HEK293 (cell line): ENCODE results near the gene RPRD2.

Experiments used
- KLF7 ChIP-seq: fragments of 450-650 bp; formaldehyde crosslinking; IDR thresholded peaks from 2 replicates; pipeline ENCODE4 v1.5.1; 2016; ENCODE audit warnings: missing biosample characterization, missing genetic modification characterization, borderline replicate concordance
- MEIS1 ChIP-seq: sonication (generic); formaldehyde crosslinking; IDR thresholded peaks from 2 replicates; pipeline ENCODE4 v1.8.1; 2022; ENCODE audit warnings: missing genetic modification reagents, mild to moderate bottlenecking, borderline replicate concordance
- OVOL3 ChIP-seq: fragments of 450-650 bp; formaldehyde crosslinking; IDR thresholded peaks from 2 replicates; pipeline ENCODE4 v1.5.1; 2016; ENCODE audit warnings: missing biosample characterization, missing genetic modification characterization
- SALL2 ChIP-seq: fragments of 450-650 bp; formaldehyde crosslinking; IDR thresholded peaks from 2 replicates; pipeline ENCODE4 v1.5.0; 2017; ENCODE audit warnings: missing biosample characterization, mild to moderate bottlenecking, missing genetic modification characterization, borderline replicate concordance
- TCF7L2 ChIP-seq: IDR thresholded peaks from 2 replicates; pipeline ENCODE4 v1.6.1; 2011; ENCODE audit warnings: low read depth, mild to moderate bottlenecking, inconsistent platforms, low read length, moderate library complexity, borderline replicate concordance
- WT1 ChIP-seq: fragments of 450-650 bp; formaldehyde crosslinking; IDR thresholded peaks from 2 replicates; pipeline ENCODE4 v1.5.1; 2016; ENCODE audit warnings: missing biosample characterization, missing genetic modification characterization
- ZBTB7A ChIP-seq: fragments of 450-650 bp; formaldehyde crosslinking; IDR thresholded peaks from 2 replicates; pipeline ENCODE4 v1.5.1; 2016; ENCODE audit warnings: low read depth, missing biosample characterization, missing genetic modification characterization
- ZEB2 ChIP-seq: fragments of 450-650 bp; formaldehyde crosslinking; IDR thresholded peaks from 2 replicates; pipeline ENCODE4 v1.5.1; 2016; ENCODE audit warnings: missing biosample characterization, missing genetic modification characterization
- ZFP41 ChIP-seq: fragments of 450-650 bp; formaldehyde crosslinking; IDR thresholded peaks from 2 replicates; pipeline ENCODE4 v1.5.1; 2016; ENCODE audit warnings: missing biosample characterization, missing genetic modification characterization, borderline replicate concordance
- ZNF132 ChIP-seq: fragments of 450-650 bp; formaldehyde crosslinking; IDR thresholded peaks from 2 replicates; pipeline ENCODE4 v1.5.1; 2017; ENCODE audit warnings: missing biosample characterization, missing genetic modification characterization, borderline replicate concordance
- ZNF138 ChIP-seq: fragments of 450-650 bp; formaldehyde crosslinking; IDR thresholded peaks from 2 replicates; pipeline ENCODE4 v1.5.1; 2016; ENCODE audit warnings: missing biosample characterization, missing genetic modification characterization, borderline replicate concordance
- ZNF155 ChIP-seq: fragments of 450-650 bp; formaldehyde crosslinking; IDR thresholded peaks from 2 replicates; pipeline ENCODE4 v1.5.1; 2016; ENCODE audit warnings: missing biosample characterization, missing genetic modification characterization
- ZNF202 ChIP-seq: fragments of 450-650 bp; formaldehyde crosslinking; IDR thresholded peaks from 2 replicates; pipeline ENCODE4 v1.5.1; 2016; ENCODE audit warnings: missing biosample characterization, missing genetic modification characterization, borderline replicate concordance
- ZNF211 ChIP-seq: fragments of 450-650 bp; formaldehyde crosslinking; IDR thresholded peaks from 2 replicates; pipeline ENCODE4 v1.5.1; 2016; ENCODE audit warnings: low read depth, missing biosample characterization, missing genetic modification characterization
- ZNF24 ChIP-seq: fragments of 450-650 bp; formaldehyde crosslinking; IDR thresholded peaks from 2 replicates; pipeline ENCODE4 v1.5.1; 2016; ENCODE audit warnings: missing biosample characterization, missing genetic modification characterization
- ZNF391 ChIP-seq: fragments of 450-650 bp; formaldehyde crosslinking; IDR thresholded peaks from 2 replicates; pipeline ENCODE4 v1.5.1; 2016; ENCODE audit warnings: low read depth, missing biosample characterization, missing genetic modification characterization, borderline replicate concordance
- ZNF473 ChIP-seq: fragments of 450-650 bp; formaldehyde crosslinking; IDR thresholded peaks from 2 replicates; pipeline ENCODE4 v1.5.1; 2017; ENCODE audit warnings: missing biosample characterization, missing genetic modification characterization
- ZNF501 ChIP-seq: fragments of 450-650 bp; formaldehyde crosslinking; IDR thresholded peaks from 2 replicates; pipeline ENCODE4 v1.5.1; 2016; ENCODE audit warnings: missing biosample characterization, missing genetic modification characterization
- ZNF544 ChIP-seq: fragments of 450-650 bp; formaldehyde crosslinking; IDR thresholded peaks from 2 replicates; pipeline ENCODE4 v1.5.0; 2017; ENCODE audit warnings: missing biosample characterization, missing genetic modification characterization
- ZNF624 ChIP-seq: fragments of 450-650 bp; formaldehyde crosslinking; IDR thresholded peaks from 2 replicates; pipeline ENCODE4 v1.5.1; 2017; ENCODE audit warnings: missing biosample characterization, missing genetic modification characterization
- ZNF670 ChIP-seq: fragments of 450-650 bp; formaldehyde crosslinking; IDR thresholded peaks from 2 replicates; pipeline ENCODE4 v1.5.1; 2016; ENCODE audit warnings: missing biosample characterization, missing genetic modification characterization, low read depth
- ZNF76 ChIP-seq: fragments of 450-650 bp; formaldehyde crosslinking; IDR thresholded peaks from 2 replicates; pipeline ENCODE4; 2016; ENCODE audit warnings: low read depth, missing biosample characterization, missing genetic modification characterization, borderline replicate concordance
- ZSCAN23 ChIP-seq: fragments of 450-650 bp; formaldehyde crosslinking; IDR thresholded peaks from 2 replicates; pipeline ENCODE4 v1.5.1; 2016; ENCODE audit warnings: missing biosample characterization, missing genetic modification characterization
- TF ChIP-seq, protein P1 (sequence below): fragments of 450-650 bp; formaldehyde crosslinking; IDR thresholded peaks from 2 replicates; pipeline ENCODE4 v1.5.1; 2016; ENCODE audit warnings: missing biosample characterization, missing genetic modification characterization
- TF ChIP-seq, protein P2 (sequence below): fragments of 450-650 bp; formaldehyde crosslinking; IDR thresholded peaks from 2 replicates; pipeline ENCODE4 v1.5.1; 2016; ENCODE audit warnings: missing biosample characterization, missing genetic modification characterization, borderline replicate concordance
- TF ChIP-seq, protein P3 (sequence below): sonication (generic); formaldehyde crosslinking; IDR thresholded peaks from 2 replicates; pipeline ENCODE4 v1.8.1; 2022; ENCODE audit warnings: mild to moderate bottlenecking, moderate library complexity, missing genetic modification reagents
- TF ChIP-seq, protein P4 (sequence below): fragments of 450-650 bp; formaldehyde crosslinking; IDR thresholded peaks from 2 replicates; pipeline ENCODE4 v1.5.1; 2016; ENCODE audit warnings: missing biosample characterization, missing genetic modification characterization

RPRD2 gene

DNA sequence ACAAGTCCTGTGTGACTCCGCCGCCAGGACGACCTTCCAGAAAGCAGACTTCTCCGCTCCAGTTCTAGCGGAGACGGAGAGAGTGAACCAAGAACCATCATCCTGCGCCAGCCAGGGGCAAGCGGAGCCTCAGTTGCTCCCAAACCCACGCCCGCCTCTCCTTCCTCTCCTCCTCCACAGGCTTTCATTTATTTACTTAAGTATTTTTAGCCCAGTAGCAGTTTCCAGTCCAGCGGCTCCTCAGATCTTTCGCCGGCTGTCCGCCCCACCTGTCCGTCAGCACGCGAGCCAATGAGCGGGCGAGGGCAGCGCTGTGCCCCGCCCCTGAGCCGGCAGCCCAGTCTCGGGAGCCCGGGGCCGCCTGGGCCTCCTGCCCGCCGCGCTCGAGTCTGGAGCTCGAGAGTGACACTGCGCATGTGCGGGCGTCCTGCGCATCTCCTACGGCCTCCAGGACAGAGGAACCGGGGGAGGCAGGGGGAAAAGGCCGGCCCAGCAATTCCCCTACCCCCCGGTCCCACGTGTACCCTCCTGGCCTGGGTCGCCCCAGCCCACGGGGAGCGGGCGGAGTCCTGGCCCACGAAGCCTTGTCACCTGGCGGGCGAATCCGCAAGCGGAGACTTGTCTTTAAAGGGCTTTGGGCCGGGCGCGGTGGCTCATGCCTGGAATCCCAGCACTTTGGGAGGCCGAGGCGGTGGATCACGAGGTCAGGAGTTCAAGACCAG, 151.5 kb downstream of the RPRD2 start, which contains the start of gene FALEC (continued):
- no peak for TF ChIP-seq KLF7 (tag by site-specific recombination)
- TF ChIP-seq OVOL3: peak; percentile 52; the same call in 1 of the 2 replicates
- no peak for TF ChIP-seq ZNF211
- TF ChIP-seq ZNF501 (tag by site-specific recombination): peak; percentile 93
- TF ChIP-seq ZNF76 (tag by site-specific recombination): peak; percentile 66
- TF ChIP-seq ZBTB7A (tag by site-specific recombination): no peak
- TF ChIP-seq ZNF132 (tag by site-specific recombination): no peak
- TF ChIP-seq ZNF624 (tag by site-specific recombination): no peak
- no peak for TF ChIP-seq ZNF155 (tag by site-specific recombination)
- peak; percentile 72 for TF ChIP-seq ZEB2 (tag by site-specific recombination)
- no peak for TF ChIP-seq ZNF473 (tag by site-specific recombination)
- TF ChIP-seq ZNF670 (tag by site-specific recombination): no peak
- TF ChIP-seq ZNF544 (tag by site-specific recombination): no peak
- no peak for TF ChIP-seq SALL2 (tag by site-specific recombination)
- TF ChIP-seq, protein P1, sequence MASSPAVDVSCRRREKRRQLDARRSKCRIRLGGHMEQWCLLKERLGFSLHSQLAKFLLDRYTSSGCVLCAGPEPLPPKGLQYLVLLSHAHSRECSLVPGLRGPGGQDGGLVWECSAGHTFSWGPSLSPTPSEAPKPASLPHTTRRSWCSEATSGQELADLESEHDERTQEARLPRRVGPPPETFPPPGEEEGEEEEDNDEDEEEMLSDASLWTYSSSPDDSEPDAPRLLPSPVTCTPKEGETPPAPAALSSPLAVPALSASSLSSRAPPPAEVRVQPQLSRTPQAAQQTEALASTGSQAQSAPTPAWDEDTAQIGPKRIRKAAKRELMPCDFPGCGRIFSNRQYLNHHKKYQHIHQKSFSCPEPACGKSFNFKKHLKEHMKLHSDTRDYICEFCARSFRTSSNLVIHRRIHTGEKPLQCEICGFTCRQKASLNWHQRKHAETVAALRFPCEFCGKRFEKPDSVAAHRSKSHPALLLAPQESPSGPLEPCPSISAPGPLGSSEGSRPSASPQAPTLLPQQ (tag by site-specific recombination): peak; percentile 33; the same call in 1 of the 2 replicates
- TF ChIP-seq ZNF138 (tag by site-specific recombination): no peak
- TF ChIP-seq, protein P2, sequence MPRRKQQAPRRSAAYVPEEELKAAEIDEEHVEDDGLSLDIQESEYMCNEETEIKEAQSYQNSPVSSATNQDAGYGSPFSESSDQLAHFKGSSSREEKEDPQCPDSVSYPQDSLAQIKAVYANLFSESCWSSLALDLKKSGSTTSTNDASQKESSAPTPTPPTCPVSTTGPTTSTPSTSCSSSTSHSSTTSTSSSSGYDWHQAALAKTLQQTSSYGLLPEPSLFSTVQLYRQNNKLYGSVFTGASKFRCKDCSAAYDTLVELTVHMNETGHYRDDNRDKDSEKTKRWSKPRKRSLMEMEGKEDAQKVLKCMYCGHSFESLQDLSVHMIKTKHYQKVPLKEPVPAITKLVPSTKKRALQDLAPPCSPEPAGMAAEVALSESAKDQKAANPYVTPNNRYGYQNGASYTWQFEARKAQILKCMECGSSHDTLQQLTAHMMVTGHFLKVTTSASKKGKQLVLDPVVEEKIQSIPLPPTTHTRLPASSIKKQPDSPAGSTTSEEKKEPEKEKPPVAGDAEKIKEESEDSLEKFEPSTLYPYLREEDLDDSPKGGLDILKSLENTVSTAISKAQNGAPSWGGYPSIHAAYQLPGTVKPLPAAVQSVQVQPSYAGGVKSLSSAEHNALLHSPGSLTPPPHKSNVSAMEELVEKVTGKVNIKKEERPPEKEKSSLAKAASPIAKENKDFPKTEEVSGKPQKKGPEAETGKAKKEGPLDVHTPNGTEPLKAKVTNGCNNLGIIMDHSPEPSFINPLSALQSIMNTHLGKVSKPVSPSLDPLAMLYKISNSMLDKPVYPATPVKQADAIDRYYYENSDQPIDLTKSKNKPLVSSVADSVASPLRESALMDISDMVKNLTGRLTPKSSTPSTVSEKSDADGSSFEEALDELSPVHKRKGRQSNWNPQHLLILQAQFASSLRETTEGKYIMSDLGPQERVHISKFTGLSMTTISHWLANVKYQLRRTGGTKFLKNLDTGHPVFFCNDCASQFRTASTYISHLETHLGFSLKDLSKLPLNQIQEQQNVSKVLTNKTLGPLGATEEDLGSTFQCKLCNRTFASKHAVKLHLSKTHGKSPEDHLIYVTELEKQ (tag by site-specific recombination): no peak
- no peak for TF ChIP-seq MEIS1 (CRISPR knock-in tag)
- TF ChIP-seq, protein P3, sequence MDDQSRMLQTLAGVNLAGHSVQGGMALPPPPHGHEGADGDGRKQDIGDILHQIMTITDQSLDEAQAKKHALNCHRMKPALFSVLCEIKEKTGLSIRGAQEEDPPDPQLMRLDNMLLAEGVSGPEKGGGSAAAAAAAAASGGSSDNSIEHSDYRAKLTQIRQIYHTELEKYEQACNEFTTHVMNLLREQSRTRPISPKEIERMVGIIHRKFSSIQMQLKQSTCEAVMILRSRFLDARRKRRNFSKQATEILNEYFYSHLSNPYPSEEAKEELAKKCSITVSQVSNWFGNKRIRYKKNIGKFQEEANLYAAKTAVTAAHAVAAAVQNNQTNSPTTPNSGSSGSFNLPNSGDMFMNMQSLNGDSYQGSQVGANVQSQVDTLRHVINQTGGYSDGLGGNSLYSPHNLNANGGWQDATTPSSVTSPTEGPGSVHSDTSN (CRISPR knock-in tag): peak; percentile 73; the same call in 1 of the 2 replicates
- peak; percentile 44; the same call in 1 of the 2 replicates for TF ChIP-seq WT1 (tag by site-specific recombination)
- TF ChIP-seq ZFP41 (tag by site-specific recombination): no peak
- TF ChIP-seq ZNF202 (tag by site-specific recombination): no peak
- peak; percentile 86; the same call in 1 of the 2 replicates for TF ChIP-seq ZSCAN23 (tag by site-specific recombination)
- TF ChIP-seq, protein P4, sequence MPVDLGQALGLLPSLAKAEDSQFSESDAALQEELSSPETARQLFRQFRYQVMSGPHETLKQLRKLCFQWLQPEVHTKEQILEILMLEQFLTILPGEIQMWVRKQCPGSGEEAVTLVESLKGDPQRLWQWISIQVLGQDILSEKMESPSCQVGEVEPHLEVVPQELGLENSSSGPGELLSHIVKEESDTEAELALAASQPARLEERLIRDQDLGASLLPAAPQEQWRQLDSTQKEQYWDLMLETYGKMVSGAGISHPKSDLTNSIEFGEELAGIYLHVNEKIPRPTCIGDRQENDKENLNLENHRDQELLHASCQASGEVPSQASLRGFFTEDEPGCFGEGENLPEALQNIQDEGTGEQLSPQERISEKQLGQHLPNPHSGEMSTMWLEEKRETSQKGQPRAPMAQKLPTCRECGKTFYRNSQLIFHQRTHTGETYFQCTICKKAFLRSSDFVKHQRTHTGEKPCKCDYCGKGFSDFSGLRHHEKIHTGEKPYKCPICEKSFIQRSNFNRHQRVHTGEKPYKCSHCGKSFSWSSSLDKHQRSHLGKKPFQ (tag by site-specific recombination): no peak
- peak; percentile 17; the same call in 1 of the 2 replicates for TF ChIP-seq ZNF24 (tag by site-specific recombination)
- TF ChIP-seq TCF7L2: peak; percentile 99
- TF ChIP-seq ZNF391 (tag by site-specific recombination): 0 out of 2 replicates have a peak, but pooled peaks have one; percentile 59
